NCI-H128 (cell line): ENCODE measurements around the gene EPHA1.

ENCODE experiments used
- DNase-seq: peaks from one replicate; lab custom pipeline; 2025; ENCODE audit not compliant: unreplicated experiment; lab: John Stamatoyannopoulos, UW

The EPHA1 gene

GRCh38 chr7:143352531-143353002 lies 56.1 kb downstream of the EPHA1 start:
- no peak for DNase-seq

GRCh38 chr7:143351574-143351973 lies 57.1 kb downstream of the EPHA1 start:
- no peak for DNase-seq

GRCh38 chr7:143351060-143351459 lies 57.6 kb downstream of the EPHA1 start:
- no peak for DNase-seq

- no peak for DNase-seq
Observed at GRCh38 chr7:143347950-143348349, 60.7 kb downstream of the EPHA1 start.

GRCh38 chr7:143346018-143346417 lies 62.6 kb downstream of the EPHA1 start:
- no peak for DNase-seq

DNA sequence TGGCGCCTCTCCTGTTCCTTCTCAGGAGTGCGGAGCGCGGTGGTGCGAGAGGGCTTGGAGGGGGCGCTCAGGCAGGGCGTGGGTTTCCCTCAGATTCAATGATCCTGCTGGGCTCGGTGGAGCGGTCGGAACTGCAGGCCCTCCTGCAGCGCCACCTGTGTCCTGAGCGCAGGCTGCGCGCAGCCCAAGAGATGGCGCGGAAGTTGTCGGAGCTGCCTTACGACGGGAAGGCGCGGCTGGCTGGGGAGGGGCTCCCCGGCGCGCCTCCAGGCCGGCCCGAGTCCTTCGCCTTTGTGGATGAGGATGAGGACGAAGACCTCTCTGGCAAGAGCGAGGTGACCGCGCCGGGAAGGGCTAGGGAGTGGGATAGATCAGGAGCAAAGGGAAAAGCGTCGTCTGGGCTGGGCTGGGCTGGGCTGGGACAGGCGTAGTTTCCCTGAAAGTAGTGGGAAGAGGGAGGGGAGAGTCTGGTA lies 63.2 kb downstream of the EPHA1 start:
- no peak for DNase-seq

GRCh38 chr7:143343596-143343995 lies 65.1 kb downstream of the EPHA1 start:
- no peak for DNase-seq

GRCh38 chr7:143341842-143342241 lies 66.8 kb downstream of the EPHA1 start:
- DNase-seq: no peak
